Measurements from ENCODE around the gene FGF14.
"Not testable (repeated sequence)": the region's sequence is repeated elsewhere in the genome, so short reads cannot be mapped to it uniquely, and the experiment has no call there.

Gene FGF14

GRCh38 chr13:101875717-101876393, 526.0 kb downstream of the FGF14 start:
- H3K27ac Mint-ChIP-seq, result no peak overlapping the region
- no peaks in the 10 kb centered on the region for H3K9me3 Mint-ChIP-seq
- no peak overlapping the region for H3K4me3 Mint-ChIP-seq
- no peaks in the 10 kb centered on the region for H3K27me3 Mint-ChIP-seq
- DNase-seq (no peak), ATAC-seq (no peak)
- no peaks in the 10 kb centered on the region for H3K4me1 Mint-ChIP-seq
- no peaks in the 10 kb centered on the region for H3K36me3 Mint-ChIP-seq (ENCODE audit: low read depth)

GRCh38 chr13:101875091-101875490, 526.8 kb downstream of the FGF14 start:
- Mint-ChIP-seq H3K27ac (no peak overlapping the region), H3K4me3 (no peak overlapping the region), H3K27me3 (no peaks in the 10 kb centered on the region), H3K4me1 (no peaks in the 10 kb centered on the region), H3K9me3 (no peaks in the 10 kb centered on the region), H3K36me3 (ENCODE audit: low read depth) (no peaks in the 10 kb centered on the region)
- DNase-seq, result no peak
- no peak for ATAC-seq

GRCh38 chr13:101869553-101869952, 532.3 kb downstream of the FGF14 start:
- no peak overlapping the region for H3K27ac Mint-ChIP-seq
- no peak for DNase-seq
- no peaks in the 10 kb centered on the region for H3K9me3 Mint-ChIP-seq
- ATAC-seq, result no peak
- no peaks in the 10 kb centered on the region for H3K36me3 Mint-ChIP-seq (ENCODE audit: low read depth)
- no peaks in the 10 kb centered on the region for H3K4me1 Mint-ChIP-seq
- H3K4me3 Mint-ChIP-seq, result no peak overlapping the region
- H3K27me3 Mint-ChIP-seq, result no peaks in the 10 kb centered on the region

- H3K27me3 Mint-ChIP-seq, result no peaks in the 10 kb centered on the region
- no peak overlapping the region for H3K4me3 Mint-ChIP-seq
- ATAC-seq (no peak), DNase-seq (no peak)
- H3K27ac Mint-ChIP-seq, result no peak overlapping the region
- no peaks in the 10 kb centered on the region for H3K9me3 Mint-ChIP-seq
- no peaks in the 10 kb centered on the region for H3K36me3 Mint-ChIP-seq (ENCODE audit: low read depth)
- no peaks in the 10 kb centered on the region for H3K4me1 Mint-ChIP-seq
These were observed 533.0 kb downstream of the FGF14 start for GRCh38 chr13:101868585-101869469.

GRCh38 chr13:101866889-101867581, 534.8 kb downstream of the FGF14 start:
- Mint-ChIP-seq H3K9me3 (no peaks in the 10 kb centered on the region), H3K27me3 (no peaks in the 10 kb centered on the region), H3K4me3 (no peak overlapping the region), H3K4me1 (no peaks in the 10 kb centered on the region), H3K27ac (no peak overlapping the region), H3K36me3 (ENCODE audit: low read depth) (no peaks in the 10 kb centered on the region)
- no peak for DNase-seq
- no peak for ATAC-seq

DNA sequence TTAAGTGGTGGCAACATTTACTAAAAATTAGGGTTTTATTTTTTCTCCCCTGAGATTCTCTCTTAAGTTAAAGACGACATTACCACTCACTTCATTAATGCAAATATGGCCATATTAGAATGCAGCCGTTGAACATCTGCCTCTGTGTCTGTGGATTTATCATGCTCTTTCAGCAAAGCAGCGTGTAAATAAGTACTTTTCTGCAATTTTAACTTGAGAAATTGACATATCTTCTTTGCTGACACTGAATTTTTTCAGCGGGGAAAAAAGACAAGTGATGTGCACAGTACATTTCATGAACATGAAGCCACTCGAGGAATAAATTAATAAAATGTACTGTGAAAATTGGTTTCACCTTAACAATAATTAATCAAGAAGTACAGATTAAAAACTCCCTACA, 543.0 kb downstream of the FGF14 start:
- DNase-seq, result no peak
- Mint-ChIP-seq H3K4me1 (no peaks in the 10 kb centered on the region), H3K4me3 (no peak overlapping the region), H3K9me3 (no peaks in the 10 kb centered on the region), H3K36me3 (ENCODE audit: low read depth) (no peaks in the 10 kb centered on the region), H3K27me3 (no peaks in the 10 kb centered on the region), H3K27ac (no peak overlapping the region)
- ATAC-seq, result no peak

- no peaks in the 10 kb centered on the region for H3K4me1 Mint-ChIP-seq
- H3K36me3 Mint-ChIP-seq (ENCODE audit: low read depth), result no peaks in the 10 kb centered on the region
These were observed 555.1 kb downstream of the FGF14 start for GRCh38 chr13:101846701-101847100.

DNA sequence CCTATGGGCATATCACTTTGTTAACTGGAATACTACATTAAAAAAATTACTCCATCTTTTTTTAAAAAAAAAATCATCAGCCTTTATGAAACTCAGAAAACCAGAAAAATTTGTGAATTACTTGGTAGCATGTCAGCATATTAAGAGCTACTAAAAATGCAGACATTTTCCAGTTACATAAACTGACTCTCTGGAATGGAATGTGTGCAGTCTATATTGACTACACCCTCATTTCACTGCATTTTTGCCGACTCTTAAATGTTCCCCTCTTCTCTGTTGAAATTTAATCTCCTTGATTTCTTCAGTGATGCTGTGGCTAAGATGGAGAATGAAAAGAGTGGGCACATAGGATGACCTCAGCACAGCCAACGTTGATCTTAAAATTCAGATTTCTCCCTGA, 555.6 kb downstream of the FGF14 start:
- Mint-ChIP-seq H3K27me3 (peaks cover 4% of the 10 kb centered on the region), H3K36me3 (ENCODE audit: low read depth) (no peaks in the 10 kb centered on the region), H3K27ac (no peak overlapping the region), H3K9me3 (no peaks in the 10 kb centered on the region), H3K4me3 (no peak overlapping the region), H3K4me1 (no peaks in the 10 kb centered on the region)
- ATAC-seq, result no peak
- no peak for DNase-seq

More at GRCh38 chr13:101846701-101847100, 555.1 kb downstream of the FGF14 start:
- H3K4me3 Mint-ChIP-seq, result no peak overlapping the region
- peaks cover 4% of the 10 kb centered on the region for H3K27me3 Mint-ChIP-seq
- ATAC-seq, result no peak
- H3K27ac Mint-ChIP-seq, result no peak overlapping the region
- H3K9me3 Mint-ChIP-seq, result no peaks in the 10 kb centered on the region
- no peak for DNase-seq

DNA sequence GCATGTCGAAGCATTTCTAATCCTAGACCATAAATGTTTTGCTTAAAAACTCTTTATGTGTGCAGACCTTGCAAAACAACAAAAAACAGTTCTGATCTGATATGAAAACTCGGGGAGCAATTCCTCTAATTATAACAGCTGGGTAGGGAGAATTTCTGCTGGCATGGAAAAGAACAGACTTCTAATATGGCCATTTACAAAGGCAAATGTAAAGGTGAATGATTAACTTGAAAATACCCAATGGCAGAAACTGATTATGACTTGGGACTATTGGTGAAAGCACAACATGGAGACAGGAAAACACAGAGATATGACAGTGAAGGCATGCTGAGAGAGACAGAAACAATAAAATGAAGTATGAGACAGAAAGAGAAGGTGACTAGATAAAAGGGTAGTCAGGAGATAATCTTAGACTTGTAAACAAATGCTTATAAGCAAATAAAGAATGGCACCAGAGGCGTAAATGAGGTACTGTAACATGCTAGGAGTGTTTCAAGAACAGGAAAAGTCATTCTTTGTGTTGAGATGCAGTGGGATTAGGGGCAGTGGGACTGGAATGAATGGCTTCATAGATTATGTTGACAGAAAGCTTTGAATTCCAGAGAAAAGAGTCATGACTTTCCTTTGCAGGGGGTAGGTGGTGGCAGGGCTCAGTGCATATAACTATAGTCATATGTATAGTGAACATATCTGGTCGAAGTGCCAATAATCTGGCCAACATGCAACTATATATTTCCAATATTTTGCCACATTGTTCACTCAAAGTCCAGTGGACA, 556.4 kb downstream of the FGF14 start:
- Mint-ChIP-seq H3K27ac (no peak overlapping the region), H3K9me3 (no peaks in the 10 kb centered on the region), H3K4me1 (no peaks in the 10 kb centered on the region), H3K27me3 (peaks cover 4% of the 10 kb centered on the region), H3K36me3 (ENCODE audit: low read depth) (no peaks in the 10 kb centered on the region), H3K4me3 (no peak overlapping the region)
- DNase-seq, result no peak
- ATAC-seq, result no peak

- Mint-ChIP-seq H3K27me3 (peaks cover 2% of the 10 kb centered on the region), H3K4me1 (no peaks in the 10 kb centered on the region), H3K36me3 (ENCODE audit: low read depth) (no peaks in the 10 kb centered on the region), H3K4me3 (no peak overlapping the region), H3K9me3 (no peaks in the 10 kb centered on the region), H3K27ac (no peak overlapping the region)
- DNase-seq (no peak), ATAC-seq (no peak)
These were observed 560.1 kb downstream of the FGF14 start for GRCh38 chr13:101841698-101842097.

DNA sequence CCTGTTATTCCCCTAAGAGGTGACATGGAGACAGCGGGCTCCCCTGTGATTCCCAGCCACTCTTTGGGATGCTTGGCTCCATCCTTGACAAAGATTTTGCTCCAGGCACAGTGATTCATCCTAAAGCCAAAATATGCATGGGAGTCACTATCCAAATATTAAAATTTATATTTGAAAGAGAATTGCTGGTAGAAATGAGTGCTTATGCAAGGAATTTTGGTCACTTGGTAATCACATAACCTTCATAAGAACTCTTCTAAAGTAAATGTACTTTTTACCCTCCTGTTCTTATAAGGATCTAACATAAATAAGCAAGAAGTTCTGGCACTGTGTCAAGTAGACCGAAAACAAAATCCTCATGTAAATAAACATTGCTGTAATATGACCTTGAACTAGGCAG, 563.5 kb downstream of the FGF14 start:
- H3K4me1 Mint-ChIP-seq, result no peaks in the 10 kb centered on the region
- no peaks in the 10 kb centered on the region for H3K36me3 Mint-ChIP-seq (ENCODE audit: low read depth)
- ATAC-seq (no peak), DNase-seq (no peak)
- H3K4me3 Mint-ChIP-seq, result no peak overlapping the region
- no peaks in the 10 kb centered on the region for H3K9me3 Mint-ChIP-seq
- no peak overlapping the region for H3K27ac Mint-ChIP-seq
- H3K27me3 Mint-ChIP-seq, result no peaks in the 10 kb centered on the region

DNA sequence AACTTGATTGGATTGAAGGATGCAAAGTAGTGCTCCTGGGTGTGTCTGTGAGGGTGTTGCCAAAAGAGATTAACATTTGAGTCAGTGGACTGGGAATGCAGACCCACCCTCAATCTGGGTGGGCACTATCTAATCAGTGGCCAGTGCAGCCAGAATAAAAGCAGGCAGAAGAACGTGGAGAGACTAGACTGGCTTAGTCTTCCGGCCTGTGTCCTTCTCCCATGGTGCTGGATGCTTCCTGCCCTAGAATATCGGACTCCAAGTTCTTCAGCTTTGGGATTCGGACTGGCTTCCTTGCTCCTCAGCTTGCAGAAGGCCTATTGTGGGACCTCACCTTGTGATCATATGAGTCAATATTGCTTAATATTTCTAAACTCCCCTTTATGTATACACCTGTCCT, 564.1 kb downstream of the FGF14 start:
- H3K4me3 Mint-ChIP-seq; H3K36me3 Mint-ChIP-seq (ENCODE audit: low read depth); H3K9me3 Mint-ChIP-seq; DNase-seq; H3K27ac Mint-ChIP-seq; ATAC-seq; H3K4me1 Mint-ChIP-seq; H3K27me3 Mint-ChIP-seq: not testable (repeated sequence)

- Mint-ChIP-seq H3K9me3 (no peaks in the 10 kb centered on the region), H3K4me1 (no peaks in the 10 kb centered on the region), H3K4me3 (no peak overlapping the region), H3K36me3 (ENCODE audit: low read depth) (no peaks in the 10 kb centered on the region), H3K27me3 (no peaks in the 10 kb centered on the region), H3K27ac (no peak overlapping the region)
- no peak for ATAC-seq
- DNase-seq, result no peak
These were observed 564.6 kb downstream of the FGF14 start for GRCh38 chr13:101837288-101837687.

GRCh38 chr13:101835920-101836319, 565.9 kb downstream of the FGF14 start:
- ATAC-seq (no peak), DNase-seq (no peak)
- no peaks in the 10 kb centered on the region for H3K4me1 Mint-ChIP-seq
- H3K27me3 Mint-ChIP-seq, result no peaks in the 10 kb centered on the region
- H3K27ac Mint-ChIP-seq, result no peak overlapping the region
- no peaks in the 10 kb centered on the region for H3K9me3 Mint-ChIP-seq
- H3K4me3 Mint-ChIP-seq, result no peak overlapping the region
- no peaks in the 10 kb centered on the region for H3K36me3 Mint-ChIP-seq (ENCODE audit: low read depth)

Measured in activated naive CD8-positive, alpha-beta T cell treated with anti-CD3 and anti-CD28 coated beads, Interleukin-2, amount 50 U/mL, for 24 hours (primary cell).